SW 1271 (cell line): ENCODE measurements around the gene GYPB.
"Not testable (repeated sequence)": the region's sequence is repeated elsewhere in the genome, so short reads cannot be mapped to it uniquely, and the experiment has no call there.

Experiments
- DNase-seq, 2 experiments: peaks; one replicate each; lab custom pipeline; 2025; lab: John Stamatoyannopoulos, UW

Gene GYPB

DNA sequence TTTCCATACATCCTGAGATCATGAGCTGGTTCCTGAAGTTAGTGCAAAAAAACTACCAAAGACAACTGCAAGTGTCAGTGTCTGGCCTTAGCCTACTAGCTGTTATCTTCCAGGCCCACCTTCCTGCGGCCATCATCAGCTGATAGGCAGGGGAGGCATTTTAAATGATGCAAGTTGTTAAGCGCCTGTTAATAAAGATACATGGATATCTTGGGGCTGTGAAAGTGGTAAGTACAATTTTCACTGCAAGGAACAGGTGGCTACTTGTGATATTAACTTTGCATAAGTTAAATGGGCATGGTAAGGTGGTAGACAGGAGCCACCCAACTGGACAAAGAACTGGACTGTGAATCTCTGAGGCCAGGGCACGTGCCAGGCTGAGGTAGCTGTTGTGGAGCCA is at the start of gene GYPB:
Gene GYPB, minus strand, starts transcription at position 104 of the 400 bp plus-strand sequence. Its CDS starts 93 bp downstream, at position 11.
- DNase-seq: not testable (repeated sequence)

DNA sequence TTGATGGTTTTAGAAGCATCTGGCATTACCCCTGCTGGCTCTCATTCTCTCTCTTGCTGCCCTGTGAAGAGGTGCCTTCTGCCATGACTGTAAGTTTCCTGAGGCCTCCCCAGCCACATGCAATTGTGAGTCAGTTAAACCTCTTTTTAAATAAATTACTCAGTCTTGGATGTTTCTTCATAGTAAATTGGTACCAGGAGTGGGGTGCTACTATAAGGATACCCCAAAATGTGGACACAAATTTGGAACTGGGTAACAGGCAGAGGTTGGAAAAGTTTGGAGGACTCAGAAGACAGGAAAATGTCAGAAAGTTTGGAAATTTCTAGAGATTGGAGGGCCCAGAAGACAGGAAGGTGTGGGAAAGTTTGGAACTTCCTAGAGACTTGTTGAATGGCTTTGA is 42.4 kb upstream of the GYPB start:
- not testable (repeated sequence) for DNase-seq

DNA sequence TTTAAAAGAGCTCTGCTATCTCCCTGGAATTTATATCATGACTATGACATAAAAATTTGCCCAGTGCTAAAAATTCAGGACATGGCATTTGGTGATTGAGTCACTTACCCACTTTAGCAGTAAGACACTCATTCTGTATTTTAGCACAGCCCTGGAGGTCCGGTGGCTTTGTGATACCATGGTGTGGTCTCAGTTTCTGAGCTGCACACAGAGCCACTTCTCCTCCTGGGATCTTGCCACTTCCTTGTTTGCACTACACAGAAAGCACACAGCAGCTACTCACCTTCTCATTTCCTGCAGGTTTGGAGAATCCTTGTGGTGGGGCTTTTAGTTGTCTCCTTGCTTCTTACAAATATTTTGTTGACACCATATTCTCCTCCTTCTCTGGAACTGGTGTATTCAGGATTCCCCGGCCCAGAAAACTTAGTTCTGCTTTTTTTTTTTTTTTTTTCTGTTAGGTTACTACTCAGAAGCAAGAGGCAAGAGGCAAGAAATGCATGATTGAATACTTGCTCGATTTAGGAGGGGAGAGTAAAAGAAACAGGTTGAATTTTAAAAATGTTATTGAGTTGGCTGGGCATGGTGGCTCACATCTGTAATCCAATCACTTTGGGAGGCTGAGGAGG is 41.2 kb upstream of the GYPB start:
- not testable (repeated sequence) for DNase-seq

DNA sequence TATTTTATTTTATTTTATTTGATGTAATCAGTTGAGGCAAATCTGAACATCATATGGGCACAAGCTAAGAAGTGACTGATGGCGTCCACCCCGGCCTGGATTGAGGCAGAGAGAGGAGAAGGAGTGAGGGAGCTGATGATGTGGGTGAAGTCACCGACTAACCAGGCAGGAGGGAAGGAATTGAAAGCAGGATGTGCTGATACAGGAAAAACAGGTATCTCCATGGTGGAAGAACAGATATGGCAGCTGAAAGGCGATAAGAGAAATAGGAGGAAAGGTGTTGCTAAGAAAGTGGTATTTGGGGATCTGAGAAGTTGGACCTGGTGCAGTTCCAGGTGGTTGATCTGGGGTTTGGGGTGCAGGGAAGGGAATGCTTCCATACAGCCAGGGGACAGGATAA is 37.6 kb upstream of the GYPB start:
- no peak for DNase-seq

DNA sequence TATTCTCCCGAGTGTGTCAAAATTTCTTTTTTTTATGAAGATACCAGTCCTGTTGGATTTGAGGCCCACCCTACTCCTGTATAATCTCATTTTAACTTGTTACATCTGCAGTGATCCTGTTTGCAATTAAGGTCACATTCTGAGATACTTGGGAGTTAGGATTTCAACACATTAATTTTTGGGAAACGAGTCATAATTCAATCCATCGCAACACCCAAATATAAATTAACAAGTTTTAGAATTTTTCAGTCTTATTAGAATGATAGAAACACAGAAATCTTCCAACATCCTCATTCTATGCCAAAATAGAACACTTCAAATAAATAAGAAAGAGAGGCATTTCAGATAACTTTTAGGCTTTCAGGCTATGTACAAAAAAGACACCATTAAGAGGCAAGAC is 36.2 kb upstream of the GYPB start:
- not testable (repeated sequence) for DNase-seq

DNA sequence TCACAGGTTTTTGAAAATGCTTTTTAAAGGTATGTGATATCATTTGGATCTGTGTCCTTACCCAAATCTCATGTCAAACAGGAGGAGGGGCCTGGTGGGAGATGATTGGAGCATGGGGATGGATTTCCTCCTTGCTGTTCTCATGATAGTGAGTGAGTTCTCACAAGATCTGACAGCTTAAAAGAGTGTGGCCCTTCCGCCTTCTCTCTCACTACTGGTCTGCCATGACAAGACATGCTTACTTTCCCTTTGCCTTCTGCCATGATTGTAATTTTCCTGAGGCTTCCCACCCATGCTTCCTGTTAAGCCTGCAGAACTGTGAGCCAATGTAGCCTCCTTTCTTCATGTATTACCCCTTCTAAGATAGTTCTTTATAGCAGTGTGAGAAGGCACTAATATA is 32.3 kb upstream of the GYPB start:
- not testable (repeated sequence) for DNase-seq

DNA sequence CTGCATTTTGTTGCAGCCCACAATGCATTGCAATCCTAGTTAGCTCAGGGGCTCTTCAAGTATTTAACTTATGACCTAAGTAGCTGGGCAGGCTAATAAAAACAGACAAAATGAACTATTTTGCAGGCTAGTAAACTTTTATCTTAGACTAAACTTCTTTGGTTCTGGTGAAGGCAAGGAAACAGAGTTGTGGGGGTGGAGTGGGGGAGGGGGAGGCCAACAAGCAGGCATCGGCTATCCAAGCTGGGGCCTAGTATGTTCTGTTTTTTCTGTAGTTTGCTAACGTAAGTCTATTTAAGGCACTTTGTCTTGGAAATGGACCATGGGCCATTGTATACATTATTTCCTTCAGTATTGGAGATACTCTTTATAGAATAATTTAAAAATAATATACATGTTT is 31.5 kb upstream of the GYPB start:
- DNase-seq: not testable (repeated sequence)

DNA sequence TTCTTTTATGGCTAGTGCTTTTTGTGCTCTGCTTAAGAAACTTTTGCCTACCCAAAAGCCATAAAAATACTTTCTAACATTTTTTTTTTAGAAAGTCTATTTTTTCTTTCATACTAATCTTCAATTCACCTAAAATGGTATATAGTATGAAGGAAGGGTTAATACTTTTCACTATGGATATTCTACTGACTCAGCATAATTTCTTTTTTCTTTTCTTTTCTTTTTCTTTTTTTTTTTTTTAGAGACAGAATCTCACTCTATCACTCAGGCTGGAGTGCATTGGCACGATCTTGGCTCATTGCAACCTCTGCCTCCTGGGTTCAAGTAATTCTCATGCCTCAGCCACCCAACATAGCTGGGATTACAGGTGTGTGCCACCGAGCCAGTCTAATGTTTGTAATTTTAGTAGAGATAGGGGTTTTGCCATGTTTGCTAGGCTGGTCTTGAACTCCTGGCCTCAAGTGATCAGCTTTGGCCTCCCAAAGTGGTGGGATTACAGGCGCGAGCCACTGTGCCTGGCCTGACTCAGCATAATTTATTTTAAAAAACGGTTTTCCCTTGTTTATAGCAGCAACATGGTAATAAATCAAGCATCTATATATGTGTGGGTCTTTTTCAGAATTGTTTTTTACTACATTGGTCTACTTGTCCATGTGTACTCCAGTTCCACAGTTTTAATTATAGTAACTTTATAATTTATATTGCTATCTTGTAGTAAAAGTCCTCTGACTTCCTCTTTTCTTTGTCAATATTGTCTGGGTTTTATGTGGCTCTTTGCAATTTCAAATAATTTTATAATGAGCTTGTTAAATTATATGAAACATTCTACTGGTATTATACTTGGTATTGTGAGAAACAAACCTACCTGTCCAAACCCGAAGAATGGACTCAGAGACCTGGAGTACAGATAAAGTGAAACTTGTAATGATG is 30.6 kb upstream of the GYPB start:
- DNase-seq: not testable (repeated sequence)

DNA sequence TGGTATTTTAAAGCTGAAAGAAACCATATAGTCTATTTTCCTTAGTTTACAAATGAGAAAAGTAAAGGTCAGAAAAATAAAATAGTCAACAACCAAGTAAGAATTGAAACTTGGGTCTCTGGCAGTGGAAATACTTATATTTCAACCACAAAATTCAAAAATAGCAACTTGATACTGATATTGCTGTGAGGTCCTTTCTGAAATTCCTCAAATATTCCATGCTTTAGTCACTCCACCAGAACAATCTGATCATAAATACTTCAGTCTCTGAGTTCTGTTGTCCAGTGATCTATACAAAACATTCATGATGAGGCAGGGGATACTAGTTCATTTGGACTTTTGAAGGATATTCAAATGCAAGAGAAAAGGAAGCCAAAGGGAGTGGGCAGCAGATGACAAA is 25.8 kb upstream of the GYPB start:
- DNase-seq: not testable (repeated sequence)

DNA sequence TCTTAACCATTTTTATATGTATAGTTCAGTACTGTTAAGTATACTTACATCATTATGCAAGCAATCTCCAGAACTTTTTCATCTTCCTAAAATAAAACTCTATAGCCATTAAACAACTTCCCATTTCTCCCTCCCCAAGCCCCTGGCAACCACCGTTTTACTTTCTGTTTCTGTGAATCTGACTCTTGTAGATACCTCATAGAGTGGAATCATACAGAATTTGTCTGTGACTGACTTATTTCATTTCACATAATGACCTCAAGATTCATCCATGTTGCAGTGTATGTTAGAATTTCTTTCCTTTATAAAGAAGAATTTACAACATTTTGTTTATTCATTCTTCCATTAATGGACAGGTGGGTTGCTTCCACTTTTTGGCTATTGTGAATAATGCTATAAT is 13.4 kb upstream of the GYPB start:
- DNase-seq: not testable (repeated sequence)

DNA sequence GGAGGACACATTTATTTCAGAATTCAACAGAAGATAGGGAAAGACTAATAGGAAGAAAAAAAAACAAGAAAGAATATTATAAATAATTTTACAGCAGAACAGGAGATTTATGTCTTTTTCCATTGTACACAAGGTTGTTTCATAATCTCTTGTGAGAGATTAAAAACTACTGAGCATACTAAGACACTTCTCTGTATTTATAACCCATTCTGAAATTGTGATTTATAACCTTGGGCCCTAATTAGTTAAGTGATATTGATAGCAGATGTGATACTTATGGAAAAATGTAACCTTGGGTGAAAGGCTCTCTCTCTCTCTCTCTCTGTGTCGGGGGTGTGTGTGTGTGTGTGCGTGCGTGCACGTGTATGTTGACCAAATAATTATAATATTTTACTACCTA is 12.7 kb upstream of the GYPB start:
- DNase-seq: not testable (repeated sequence)

DNA sequence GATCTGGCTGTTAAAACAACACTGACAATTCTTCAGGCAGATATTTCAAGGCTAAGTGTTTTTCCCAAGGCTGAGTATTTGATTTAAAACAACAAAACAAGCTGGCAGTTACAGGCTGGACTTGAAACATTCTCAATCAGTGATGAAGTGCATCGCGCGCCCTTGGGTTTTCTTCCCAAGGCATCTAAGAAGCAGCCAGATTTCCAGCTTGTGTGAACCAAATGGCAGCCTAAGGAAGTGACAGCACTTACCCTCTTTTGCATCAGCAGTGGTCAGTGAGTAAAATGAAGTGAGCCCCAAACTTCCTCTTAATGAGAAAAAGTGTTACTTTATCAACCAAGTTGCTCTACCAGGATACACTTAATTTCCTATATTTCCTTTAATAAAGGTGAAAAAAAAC is 12.2 kb upstream of the GYPB start:
- DNase-seq: not testable (repeated sequence)

DNA sequence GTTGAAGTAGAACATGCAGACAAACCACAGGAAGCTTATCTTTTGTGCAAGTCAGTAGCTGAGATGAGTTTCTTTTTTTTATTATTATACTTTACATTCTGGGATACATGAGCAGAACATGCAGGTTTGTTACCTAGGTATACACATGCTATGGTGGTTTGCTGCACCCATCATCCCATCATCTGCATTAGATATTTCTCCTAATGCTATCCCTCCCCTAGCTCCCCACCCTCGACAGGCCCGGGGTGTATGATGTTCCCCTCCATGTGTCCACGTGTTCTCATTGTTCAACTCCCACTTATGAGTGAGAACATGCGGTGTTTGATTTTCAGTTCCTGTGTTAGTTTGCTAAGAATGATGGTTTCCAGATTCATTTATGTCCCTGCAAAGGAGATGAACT is 11.5 kb upstream of the GYPB start:
- DNase-seq: not testable (repeated sequence)

DNA sequence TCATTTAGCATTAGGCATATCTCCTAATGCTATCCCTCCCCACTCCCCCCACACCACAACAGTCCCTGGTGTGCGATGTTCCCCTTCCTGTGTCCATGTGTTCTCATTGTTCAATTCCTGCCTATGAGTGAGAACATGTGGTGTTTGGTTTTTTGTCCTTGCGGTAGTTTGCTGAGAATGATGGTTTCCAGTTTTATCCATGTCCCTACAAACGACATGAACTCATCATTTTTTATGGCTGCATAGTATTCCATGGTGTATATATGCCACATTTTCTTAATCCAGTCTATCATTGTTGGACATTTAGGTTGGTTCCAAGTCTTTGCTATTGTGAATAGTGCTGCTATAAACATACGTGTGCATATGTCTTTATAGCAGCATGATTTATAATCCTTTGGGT is 7.5 kb upstream of the GYPB start:
- DNase-seq: not testable (repeated sequence)

DNA sequence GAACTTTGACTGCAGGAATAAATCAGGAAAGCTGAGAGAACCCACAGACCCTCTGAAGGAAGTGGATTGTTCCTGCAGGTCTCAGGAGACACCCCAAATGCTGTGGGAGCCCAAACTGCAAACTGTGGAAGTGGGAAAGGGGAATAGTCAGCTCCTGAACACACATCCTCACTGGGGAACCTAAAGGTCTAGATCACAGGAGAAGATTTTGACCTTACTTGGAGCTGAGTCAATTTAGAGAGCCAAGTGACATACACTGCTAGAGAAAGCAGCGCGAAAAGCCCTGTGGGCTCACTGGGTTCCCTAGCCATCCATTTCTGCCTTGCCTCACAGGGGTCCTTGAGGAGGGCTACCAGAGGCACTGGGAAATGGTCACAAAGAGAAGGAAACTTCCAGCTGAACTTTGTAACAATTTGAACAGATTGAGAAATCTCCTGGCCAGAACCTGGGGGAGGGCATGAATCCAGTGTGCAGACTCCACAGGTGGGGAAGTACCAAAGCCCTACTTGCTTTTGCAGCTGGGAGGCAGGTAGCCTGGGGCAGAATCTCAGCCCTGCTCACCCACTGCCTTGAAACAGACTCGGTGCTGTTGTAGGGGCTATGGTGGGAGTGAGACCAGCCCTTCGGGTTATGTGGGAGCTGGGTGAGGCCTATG is 5.3 kb upstream of the GYPB start:
- DNase-seq: not testable (repeated sequence)

DNA sequence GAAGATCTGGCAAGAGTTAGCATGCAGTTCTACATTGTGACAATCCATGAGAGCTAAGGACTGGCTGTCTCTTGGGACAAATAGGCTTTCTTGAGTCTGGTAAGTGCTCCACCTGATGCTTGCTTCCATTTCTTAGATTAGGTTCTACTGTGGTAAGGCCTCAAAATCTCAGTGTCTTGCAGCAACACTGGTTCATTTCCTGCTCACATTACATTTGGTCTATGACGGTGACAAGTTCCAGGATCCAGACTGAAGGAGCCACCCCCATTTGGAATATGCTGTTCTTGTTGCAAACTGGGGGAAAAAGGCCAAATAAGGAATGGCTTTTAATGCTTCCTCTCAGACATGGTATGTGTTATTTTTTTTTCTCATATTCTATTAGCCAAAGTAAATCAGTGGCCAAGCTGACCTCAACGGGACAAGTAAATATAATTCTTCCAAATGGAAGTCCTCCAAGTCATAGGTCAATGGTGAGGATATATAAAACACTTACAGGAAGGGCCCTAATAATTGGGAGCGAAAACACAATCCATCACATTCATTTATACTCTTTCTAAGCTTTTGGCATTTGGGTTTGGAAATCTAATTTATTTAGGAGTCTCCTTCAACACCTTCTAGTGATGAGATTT is 3.7 kb upstream of the GYPB start:
- DNase-seq: not testable (repeated sequence)

DNA sequence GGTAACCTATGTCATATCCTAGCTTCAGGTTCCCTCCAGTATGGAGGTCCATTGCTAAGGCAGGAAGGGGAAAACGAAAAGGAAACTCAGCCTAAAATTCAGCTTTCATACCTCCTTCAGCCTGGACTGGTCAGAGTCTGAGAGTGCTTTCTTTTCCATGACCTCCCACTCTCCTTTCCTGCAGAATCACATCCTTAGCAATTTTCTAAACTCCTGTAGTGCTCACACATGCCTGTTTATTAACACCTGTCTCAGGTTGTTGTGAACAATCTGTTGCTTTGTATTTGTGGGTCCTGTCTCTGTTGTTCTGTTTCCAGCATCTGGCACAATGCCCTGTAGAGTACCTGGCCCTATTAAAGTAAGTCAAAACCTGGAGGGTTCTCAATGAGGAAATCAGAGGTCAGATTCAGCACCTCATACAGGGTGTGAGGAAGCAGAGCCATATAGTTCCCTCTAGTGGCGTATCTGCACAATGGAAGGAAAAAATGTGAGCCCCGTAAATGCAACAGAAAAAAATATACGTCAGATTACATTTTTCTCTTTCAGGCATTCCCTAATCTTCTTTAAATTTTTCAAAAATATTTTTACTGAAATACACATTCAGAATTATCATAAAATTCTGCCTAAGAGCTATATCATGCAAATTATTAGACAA is 2.3 kb upstream of the GYPB start:
- DNase-seq: not testable (repeated sequence)

DNA sequence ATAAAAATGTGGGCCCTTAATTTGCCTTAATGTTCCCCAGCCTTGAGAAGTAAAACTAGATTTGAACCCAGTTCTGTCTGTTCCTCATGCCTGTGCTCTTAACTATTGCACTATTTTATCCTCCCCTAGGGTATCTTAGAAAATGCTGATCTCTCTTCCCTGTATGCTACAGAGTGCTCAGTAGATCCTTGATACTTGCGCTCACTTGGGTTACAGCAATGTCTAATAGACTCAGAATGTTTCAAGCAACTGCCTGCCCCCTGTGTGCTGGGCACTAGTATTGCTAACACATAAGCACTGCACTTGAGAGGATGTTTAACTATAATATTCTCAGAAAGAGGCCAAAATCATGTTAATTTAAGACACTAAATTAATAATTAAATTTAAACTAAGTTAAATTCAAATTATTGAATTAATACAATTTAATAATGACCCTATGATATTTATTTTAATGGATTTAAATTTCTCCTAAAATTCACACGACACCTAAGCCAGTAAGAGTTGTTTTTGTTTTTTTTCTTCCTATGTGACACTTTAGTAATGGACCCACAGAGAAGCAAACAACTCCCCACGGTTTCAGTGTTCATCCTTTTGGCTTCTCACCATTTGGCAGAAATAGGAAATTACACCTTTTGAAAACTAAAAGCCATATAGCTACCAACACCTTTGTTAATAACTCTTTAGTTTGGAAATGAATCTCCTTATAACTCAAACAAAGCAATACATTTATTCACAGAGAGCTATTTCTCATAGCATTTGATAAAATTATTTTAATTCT is 768 bp downstream of the GYPB start:
- not testable (repeated sequence) for DNase-seq

DNA sequence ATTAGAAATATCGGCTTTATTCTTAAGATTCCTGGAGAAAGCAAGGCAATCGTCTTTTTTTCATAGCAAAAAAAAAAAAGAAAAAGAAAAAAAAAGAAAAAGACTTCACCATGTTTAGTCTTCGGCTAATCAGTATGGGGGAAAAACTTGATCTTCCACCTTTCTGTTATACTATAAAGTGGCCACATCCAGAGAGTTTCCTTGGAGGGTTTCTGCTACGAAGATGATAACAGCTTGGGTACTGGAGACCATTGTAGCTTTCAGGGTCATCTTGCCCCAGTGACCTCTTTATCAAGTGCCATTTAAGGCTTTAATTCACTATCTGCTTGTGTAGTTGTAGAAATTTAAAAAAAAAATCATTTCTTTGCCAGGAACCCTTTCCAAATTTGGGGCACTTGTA is 1.9 kb downstream of the GYPB start:
- DNase-seq: not testable (repeated sequence)

DNA sequence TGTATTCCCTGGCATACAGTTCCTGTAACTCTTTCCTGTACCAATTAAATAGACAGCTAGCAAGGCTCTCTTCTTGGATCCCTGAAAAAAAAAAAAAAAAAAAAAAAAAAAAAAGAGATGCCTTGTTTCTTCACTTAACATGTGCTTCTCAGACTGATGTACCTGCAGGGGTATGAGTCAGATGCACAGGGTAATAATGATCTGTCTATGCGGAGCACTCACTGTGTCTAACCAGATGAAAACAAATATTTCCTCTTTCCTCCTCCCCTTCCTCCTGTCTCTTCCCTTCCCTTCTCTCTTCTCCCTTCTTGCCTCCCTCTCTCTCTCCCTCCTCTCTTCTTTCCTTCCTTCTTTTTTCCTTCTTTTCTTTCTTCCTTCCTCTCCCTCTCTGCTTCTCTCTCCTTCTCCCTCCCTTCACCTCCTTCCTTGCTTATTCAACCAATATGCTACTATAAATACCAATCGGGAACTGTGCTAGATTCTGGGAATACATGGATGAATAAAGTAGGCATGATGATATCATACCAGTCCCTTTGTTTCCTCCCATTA is 3.0 kb downstream of the GYPB start:
- DNase-seq: not testable (repeated sequence)

DNA sequence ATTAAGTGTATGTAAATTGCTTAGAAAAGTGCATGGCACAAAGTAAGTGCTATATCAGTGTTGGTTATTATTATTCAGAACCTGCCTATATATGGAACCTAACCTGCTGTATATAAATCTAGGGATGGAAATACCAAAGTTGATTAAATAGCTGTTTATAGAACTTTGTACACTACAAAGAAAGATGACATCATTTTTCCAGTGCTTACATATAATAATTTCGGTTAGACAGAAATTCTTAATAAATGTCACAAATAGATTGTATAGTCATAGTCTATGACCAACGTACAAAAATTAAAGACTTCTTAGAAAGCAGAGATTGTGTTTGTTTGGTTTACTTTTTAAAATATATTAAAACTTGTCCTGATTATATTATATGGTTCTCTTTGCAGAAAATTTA is 4.4 kb downstream of the GYPB start:
- DNase-seq: no peak
